GM18511 (cell line): ENCODE data around the gene FRG1.
"Not testable (repeated sequence)": the region's sequence is repeated elsewhere in the genome, so short reads cannot be mapped to it uniquely, and the experiment has no call there.

Experiments
- ATAC-seq: cut with Tn5 transposase; IDR thresholded peaks from one replicate; pipeline ENCODE4 v1.9.1; 2021; ENCODE audit warnings: mild to moderate bottlenecking, moderate library complexity; ENCODE audit not compliant: unreplicated experiment

The FRG1 gene

DNA sequence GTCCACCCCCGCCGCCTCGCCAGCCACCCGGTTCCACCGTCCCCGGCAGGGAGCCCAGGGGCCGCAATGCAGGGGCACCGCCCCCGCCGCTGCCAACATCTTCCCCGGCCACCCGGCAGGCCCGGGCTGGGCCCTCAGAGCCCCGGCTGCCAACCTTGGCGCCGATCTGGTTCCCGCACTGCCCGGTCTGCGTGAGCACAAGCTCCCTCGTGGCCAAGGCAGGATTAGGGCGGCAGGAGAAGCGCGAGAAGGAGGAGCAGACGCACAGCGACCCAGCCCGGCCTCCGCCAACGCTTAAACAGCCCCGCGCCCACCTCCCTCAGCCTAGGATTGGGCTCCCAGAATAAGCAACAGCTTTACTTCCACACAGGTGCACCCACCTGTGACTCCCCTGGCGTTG lies 44.0 kb downstream of the FRG1 start:
- ATAC-seq: not testable (repeated sequence)

DNA sequence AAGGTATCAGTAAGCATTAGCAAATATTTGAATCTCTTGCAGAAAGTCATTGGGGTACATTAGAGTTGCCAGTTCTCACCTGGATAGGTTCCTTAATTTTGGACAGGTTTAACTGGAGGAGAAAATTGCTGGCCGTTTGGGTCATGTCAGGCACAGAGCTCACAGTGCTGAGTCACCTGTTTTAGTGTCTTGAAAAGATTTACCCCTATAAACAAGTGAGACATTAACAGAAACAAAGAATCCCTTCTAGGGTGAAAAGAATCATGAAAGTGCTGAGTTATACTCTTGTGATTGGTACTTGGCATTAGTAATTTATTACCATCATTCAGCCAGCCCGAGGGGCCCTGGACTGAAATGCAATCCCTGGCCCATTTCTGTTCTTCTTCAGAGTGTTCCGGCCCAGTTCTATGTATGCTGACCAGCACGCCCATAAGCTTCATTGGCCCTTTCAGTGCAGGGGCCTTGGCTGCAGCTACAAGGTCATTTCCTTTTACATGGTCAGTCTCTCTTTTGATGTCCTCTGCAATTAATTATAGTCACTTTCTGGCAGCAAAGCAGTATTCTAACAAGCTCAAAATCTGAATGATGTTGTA lies 45.1 kb downstream of the FRG1 start:
- ATAC-seq: not testable (repeated sequence)

DNA sequence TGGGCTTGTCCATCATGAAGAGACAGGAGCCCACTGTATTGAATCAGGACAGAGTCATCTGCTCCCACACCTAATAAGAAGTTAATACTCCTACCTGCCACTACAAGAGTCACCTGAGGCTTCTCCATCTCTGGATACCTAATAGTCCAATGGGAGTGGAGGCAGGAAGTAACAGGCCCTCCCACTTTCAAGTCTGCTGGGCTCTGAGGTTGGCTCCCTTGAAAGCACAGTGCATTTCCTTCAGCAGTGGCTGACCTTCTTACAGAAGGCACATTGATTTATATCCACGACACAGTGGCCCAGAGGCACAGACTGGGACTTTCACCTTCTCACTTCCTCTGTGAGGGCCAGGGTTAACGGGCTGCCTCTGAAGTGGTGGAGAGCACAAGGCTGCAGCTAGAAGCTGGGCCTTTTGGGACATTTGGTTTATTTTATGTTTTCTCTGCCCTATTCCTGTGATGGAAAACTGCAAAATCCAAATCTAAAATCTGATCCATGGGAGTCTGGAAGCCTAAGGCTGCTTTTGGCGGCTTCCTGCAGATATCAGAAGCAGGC lies 48.3 kb downstream of the FRG1 start:
- peak; percentile 71 for ATAC-seq

DNA sequence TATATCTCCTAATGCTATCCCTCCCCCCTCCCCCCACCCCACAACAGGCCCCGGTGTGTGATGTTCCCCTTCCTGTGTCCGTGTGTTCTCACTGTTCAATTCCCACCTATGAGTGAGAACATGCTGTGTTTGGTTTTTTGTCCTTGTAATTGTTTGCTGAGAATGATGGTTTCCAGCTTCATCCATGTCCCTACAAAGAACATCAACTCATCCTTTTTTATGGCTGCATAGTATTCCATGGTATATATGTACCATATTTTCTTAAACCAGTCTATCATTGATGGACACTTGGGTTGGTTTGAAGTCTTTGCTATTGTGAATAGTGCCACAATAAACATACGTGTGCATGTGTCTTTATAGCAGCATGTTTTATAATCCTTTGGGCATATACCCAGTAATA lies 49.3 kb downstream of the FRG1 start:
- not testable (repeated sequence) for ATAC-seq
